ENCODE results near the gene ZNF160. TPM values are rescaled to one million over a fixed set of nuclear protein-coding genes. Genes with fewer than 3 reads are reported as not detected.

ZNF160 gene
- polyA plus RNA-seq, 1 of the 3 experiments (the other 2 are of a cell fraction), result 10.1 TPM

- no peak for DNase-seq
- Histone ChIP-seq H4K20me1 (ENCODE audit: insufficient read depth) (no peaks in the 10 kb centered on the region), H3K4me3 (ENCODE audit: low read depth in 2 of 2, low read length in 1 of 2) (no peak overlapping the region), H3K9ac (no peak overlapping the region), H3K4me1 (ENCODE audit: control insufficient read depth in 1 of 2, insufficient read depth in 2 of 2, low read depth in 1 of 2, low read length in 1 of 2) (no peaks in the 10 kb centered on the region; a peak in 1 of 4 replicates), H3K79me2 (ENCODE audit: insufficient read depth) (no peaks in the 10 kb centered on the region), H3K9me2 (no peaks in the 10 kb centered on the region), H3K4me2 (no peak overlapping the region), H3F3A (replicated peaks; ENCODE audit: insufficient read depth) (no peaks in the 10 kb centered on the region), H3K27ac (ENCODE audit: low read depth in 2 of 2, low read length in 1 of 2) (no peak overlapping the region), H2AFZ (ENCODE audit: low read depth) (no peak overlapping the region), H3K9me3 (no peaks in the 10 kb centered on the region), H3K36me3 (replicated peaks in 1 of 2; ENCODE audit: control insufficient read depth in 1 of 2, insufficient read depth in 2 of 2, low read length in 1 of 2) (no peaks in the 10 kb centered on the region), H3K27me3 (ENCODE audit: insufficient read depth) (no peaks in the 10 kb centered on the region)
- ChIA-PET CTCF (no interaction called here), POLR2A (no interaction called here)
- TF ChIP-seq IRF3 (IDR thresholded peaks at IDR 0.05; ENCODE audit: low read depth, low read length) (no peak), RCOR1 (IDR thresholded peaks at IDR 0.05; ENCODE audit: low read length) (no peak), YY1 (IDR thresholded peaks at IDR 0.05; ENCODE audit: low read depth) (no peak), REST (IDR thresholded peaks at IDR 0.05; ENCODE audit: low read depth, low read length) (no peak), TCF12 (IDR thresholded peaks at IDR 0.05) (no peak), CHD2 (IDR thresholded peaks at IDR 0.05; ENCODE audit: low read length, partially characterized antibody) (no peak), TEAD4 (IDR thresholded peaks at IDR 0.05; ENCODE audit: borderline replicate concordance, insufficient read depth) (no peak), JUND (IDR thresholded peaks at IDR 0.05) (no peak), NFIC (IDR thresholded peaks at IDR 0.05; ENCODE audit: borderline replicate concordance) (no peak), RFX5 (IDR thresholded peaks at IDR 0.05; ENCODE audit: low read length) (no peak), RAD21 (IDR thresholded peaks at IDR 0.05; ENCODE audit: low read length) (no peak), FOSL2 (IDR thresholded peaks at IDR 0.05; ENCODE audit: borderline replicate concordance, low read depth) (no peak), POLR2AphosphoS5 (IDR thresholded peaks at IDR 0.05; ENCODE audit: low read depth, low read length) (no peak)
- TF ChIP-seq, protein P1, sequence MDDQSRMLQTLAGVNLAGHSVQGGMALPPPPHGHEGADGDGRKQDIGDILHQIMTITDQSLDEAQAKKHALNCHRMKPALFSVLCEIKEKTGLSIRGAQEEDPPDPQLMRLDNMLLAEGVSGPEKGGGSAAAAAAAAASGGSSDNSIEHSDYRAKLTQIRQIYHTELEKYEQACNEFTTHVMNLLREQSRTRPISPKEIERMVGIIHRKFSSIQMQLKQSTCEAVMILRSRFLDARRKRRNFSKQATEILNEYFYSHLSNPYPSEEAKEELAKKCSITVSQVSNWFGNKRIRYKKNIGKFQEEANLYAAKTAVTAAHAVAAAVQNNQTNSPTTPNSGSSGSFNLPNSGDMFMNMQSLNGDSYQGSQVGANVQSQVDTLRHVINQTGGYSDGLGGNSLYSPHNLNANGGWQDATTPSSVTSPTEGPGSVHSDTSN (IDR thresholded peaks at IDR 0.05), result no peak
- TF ChIP-seq, protein P2, sequence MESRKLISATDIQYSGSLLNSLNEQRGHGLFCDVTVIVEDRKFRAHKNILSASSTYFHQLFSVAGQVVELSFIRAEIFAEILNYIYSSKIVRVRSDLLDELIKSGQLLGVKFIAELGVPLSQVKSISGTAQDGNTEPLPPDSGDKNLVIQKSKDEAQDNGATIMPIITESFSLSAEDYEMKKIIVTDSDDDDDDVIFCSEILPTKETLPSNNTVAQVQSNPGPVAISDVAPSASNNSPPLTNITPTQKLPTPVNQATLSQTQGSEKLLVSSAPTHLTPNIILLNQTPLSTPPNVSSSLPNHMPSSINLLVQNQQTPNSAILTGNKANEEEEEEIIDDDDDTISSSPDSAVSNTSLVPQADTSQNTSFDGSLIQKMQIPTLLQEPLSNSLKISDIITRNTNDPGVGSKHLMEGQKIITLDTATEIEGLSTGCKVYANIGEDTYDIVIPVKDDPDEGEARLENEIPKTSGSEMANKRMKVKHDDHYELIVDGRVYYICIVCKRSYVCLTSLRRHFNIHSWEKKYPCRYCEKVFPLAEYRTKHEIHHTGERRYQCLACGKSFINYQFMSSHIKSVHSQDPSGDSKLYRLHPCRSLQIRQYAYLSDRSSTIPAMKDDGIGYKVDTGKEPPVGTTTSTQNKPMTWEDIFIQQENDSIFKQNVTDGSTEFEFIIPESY (IDR thresholded peaks at IDR 0.05; ENCODE audit: borderline replicate concordance, low read depth), result no peak
- WGBS (ENCODE audit: low lambda C conversion rate), result 0% methylated on average over 1 of the region's 1 CpG
Observed at GRCh38 chr19:53041366-53041765, 61.9 kb downstream of the ZNF160 start.

Data from SK-N-SH (cell line).